Lung (tissue), 12 donors: Measurements from ENCODE around the gene CYP26A1. TPM values are rescaled to one million over a fixed set of nuclear protein-coding genes. Genes with fewer than 3 reads are reported as not detected.

Source experiments
- ATAC-seq: fragments of 200-7000 bp; cut with Tn5 transposase; one replicate; pipeline ENCODE4 v1.9.1; 2020; ENCODE audit warnings: moderate number of reproducible peaks; ENCODE audit not compliant: insufficient read depth, low FRiP score
- DNase-seq, 3 donors: peaks; one replicate each; pipeline ENCODE4 v3.0.0-alpha.2; 2013 to 2017
- H3K27ac ChIP-seq, 2 donors: one replicate each; pipeline ENCODE4 v1.5.1; 2013; ENCODE audit warnings: mild to moderate bottlenecking in 2 of 2, moderate library complexity in 2 of 2, control low read depth in 1 of 2, inconsistent platforms in 1 of 2, low read depth in 1 of 2, low read length in 1 of 2
- H3K27me3 ChIP-seq, 3 donors: one replicate each; pipeline ENCODE4 v1.5.1; 2013; ENCODE audit warnings: low read length in 2 of 3; ENCODE audit not compliant: control insufficient read depth in 3 of 3, insufficient read depth in 3 of 3
- H3K36me3 ChIP-seq, 4 donors: one replicate each; pipeline ENCODE4 v1.5.1; 2013; ENCODE audit warnings: low read length in 4 of 4, mild to moderate bottlenecking in 1 of 4, moderate library complexity in 1 of 4; ENCODE audit not compliant: control insufficient read depth in 4 of 4, insufficient read depth in 4 of 4
- H3K4me1 ChIP-seq, 5 donors: one replicate each; pipeline ENCODE4 v1.5.1; 2013; ENCODE audit warnings: low read length in 5 of 5, mild to moderate bottlenecking in 2 of 5, moderate library complexity in 1 of 5; ENCODE audit not compliant: control insufficient read depth in 5 of 5, insufficient read depth in 5 of 5
- H3K4me3 ChIP-seq: one replicate; pipeline ENCODE4 v1.5.1; 2013; ENCODE audit warnings: mild to moderate bottlenecking, control low read depth, moderate library complexity
- H3K9ac ChIP-seq, 2 donors: one replicate each; pipeline ENCODE4 v1.5.1; 2013; ENCODE audit warnings: low read length in 2 of 2, control low read depth in 1 of 2; ENCODE audit not compliant: insufficient read depth in 1 of 2
- H3K9me3 ChIP-seq, 4 donors: one replicate each; pipeline ENCODE4 v1.5.1; 2013; ENCODE audit warnings: low read length in 3 of 4, mild to moderate bottlenecking in 1 of 4, moderate library complexity in 1 of 4; ENCODE audit not compliant: control insufficient read depth in 4 of 4, insufficient read depth in 3 of 4
- CTCF ChIP-seq: IDR thresholded peaks from 2 replicates; pipeline ENCODE4 v1.5.1; 2012; ENCODE audit warnings: mild to moderate bottlenecking; ENCODE audit errors: control extremely low read depth, extremely low read depth
- WGBS, 2 donors: extraction: QIAGEN DNeasy Blood & Tissue Kit; methylation state at CpG; one replicate each; pipeline ENCODE4 v1.1.7; 2013; 5-methylcytosine and 5-hydroxymethylcytosine counted together
- polyA plus RNA-seq, 2 donors: library from polyadenylated mRNA; stranded (reverse); fragments of 200-250 nt; gene quantifications; one replicate each; pipeline ENCODE4 v1.2.1, GENCODE V29; 2013
- total RNA-seq, 2 donors: library from RNA; depleted of rRNA in 1 of 2; stranded (reverse); fragments of >200 nt in 1 of 2; gene quantifications; one replicate each; pipeline ENCODE4 v1.2.1, GENCODE V29; 2014 to 2021
- donor health status: control.
- donor health status: control.
- donor health status: Bipolar disorder and iron deficiency.
- donor health status: healthy.
- donor health status: DM: yes; HTN: yes; CAD: no.

The CYP26A1 gene
- total and polyA plus RNA-seq, 4 donors, result 0.02 to 0.08 TPM; not detected in 2

- Histone ChIP-seq H3K27ac (no peak overlapping the region), H3K36me3 (no peaks in the 10 kb centered on the region), H3K4me3 (no peak overlapping the region), H3K9me3 (peaks cover 0 to 6% (median 0%) of the 10 kb centered on the region in 4 donors), H3K4me1 (peaks cover 0 to 31% (median 16%) of the 10 kb centered on the region in 5 donors), H3K9ac (no peak overlapping the region), H3K27me3 (peaks cover 5 to 96% (median 87%) of the 10 kb centered on the region in 3 donors)
- no peak for TF ChIP-seq CTCF
- DNase-seq (peak in 1 of 3 donors; percentile 65), ATAC-seq (no peak)
- 2 to 3% methylated on average over 54 to 73 of the region's 73 CpGs for WGBS, 2 donors
Measured at GRCh38 chr10:93068411-93069244, 5.1 kb upstream of the CYP26A1 start.

DNA sequence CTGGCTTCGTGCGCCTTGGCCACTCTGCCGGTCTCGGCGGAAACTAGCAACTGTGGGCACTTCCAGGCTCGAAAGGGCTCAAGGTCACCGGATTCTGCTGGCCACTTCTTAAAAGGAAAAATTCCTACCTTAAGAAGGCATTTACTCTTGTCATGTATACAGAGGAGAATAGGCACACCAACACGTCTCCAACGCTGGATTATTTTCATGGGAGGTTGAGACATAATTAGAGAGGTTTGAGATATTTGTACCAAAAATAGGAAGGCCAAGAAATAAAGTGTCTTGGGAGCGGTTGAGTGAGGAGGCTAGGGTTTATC lies 4.5 kb upstream of the CYP26A1 start:
- no peak overlapping the region for H3K4me3 ChIP-seq
- H3K9ac ChIP-seq, result no peak overlapping the region
- peaks cover 0 to 6% (median 0%) of the 10 kb centered on the region in 4 donors for H3K9me3 ChIP-seq
- H3K4me1 ChIP-seq, result peaks cover 0 to 37% (median 16%) of the 10 kb centered on the region in 5 donors
- peaks cover 5 to 94% (median 83%) of the 10 kb centered on the region in 3 donors for H3K27me3 ChIP-seq
- no peak for TF ChIP-seq CTCF
- DNase-seq (no peak), ATAC-seq (no peak)
- no peak overlapping the region for H3K27ac ChIP-seq
- no peaks in the 10 kb centered on the region for H3K36me3 ChIP-seq
- WGBS, 2 donors, result 22% methylated on average over 10 of the region's 10 CpGs

GRCh38 chr10:93070378-93071176 lies 3.1 kb upstream of the CYP26A1 start:
- Histone ChIP-seq H3K4me3 (no peak overlapping the region), H3K4me1 (peaks cover 0 to 44% (median 25%) of the 10 kb centered on the region in 5 donors), H3K9ac (no peak overlapping the region), H3K36me3 (no peaks in the 10 kb centered on the region), H3K27ac (no peak overlapping the region), H3K27me3 (peaks cover 9 to 94% (median 78%) of the 10 kb centered on the region in 3 donors), H3K9me3 (peaks cover 0 to 10% (median 0%) of the 10 kb centered on the region in 4 donors)
- no peak for TF ChIP-seq CTCF
- no peak for DNase-seq
- 73% methylated on average over 5 of the region's 5 CpGs for WGBS, 2 donors
- ATAC-seq, result no peak
